ENCODE data around the gene LDAF1. TPM values are rescaled to one million over a fixed set of nuclear protein-coding genes. Genes with fewer than 3 reads are reported as not detected.

Gene LDAF1
- total RNA-seq, 1 experiment from 2014 or later = 18.7 TPM

GRCh38 chr16:21222495-21223337 lies 64.2 kb downstream of the LDAF1 start:
- Histone ChIP-seq H3K4me2 (ENCODE audit: insufficient read depth, insufficient read length, low read length) (peak overlapping the region; percentile 1), H3K9ac (ENCODE audit: extremely low read depth, insufficient read length, low read length) (no peak overlapping the region), H3K27me3 (ENCODE audit: insufficient read depth, low read length) (no peaks in the 10 kb centered on the region; the same call in 1 of the 2 replicates), H3K18ac (ENCODE audit: insufficient read length, low read depth, low read length) (no peak overlapping the region), H3K56ac (ENCODE audit: insufficient read length, low read depth, low read length) (no peak overlapping the region), H3K14ac (ENCODE audit: insufficient read depth, low read length) (no peak overlapping the region), H3K23me2 (ENCODE audit: insufficient read length, low read depth, low read length, poor library complexity, severe bottlenecking) (no peaks in the 10 kb centered on the region), H2BK120ac (ENCODE audit: low read depth, low read length, poor library complexity, severe bottlenecking) (no peak overlapping the region), H2BK15ac (ENCODE audit: low read depth, low read length) (no peak overlapping the region), H3K79me1 (ENCODE audit: insufficient read depth, low read depth, low read length, poor library complexity, severe bottlenecking) (no peaks in the 10 kb centered on the region), H3K27ac (ENCODE audit: insufficient read length, low read depth, low read length) (no peak overlapping the region), H3K23ac (ENCODE audit: insufficient read length, low read depth, low read length) (no peak overlapping the region), H4K8ac (replicated peaks; ENCODE audit: insufficient read length, low read depth, low read length) (no peak overlapping the region), H3T11ph (ENCODE audit: low read length) (peak overlapping the region; percentile 39), H3K9me3 (ENCODE audit: control insufficient read depth, low read depth, low read length) (no peaks in the 10 kb centered on the region), H4K20me1 (ENCODE audit: control insufficient read depth, insufficient read depth, insufficient read length) (no peaks in the 10 kb centered on the region), H2BK5ac (ENCODE audit: insufficient read length, low read length) (no peak overlapping the region), H4K91ac (ENCODE audit: insufficient read length, low read depth, low read length) (no peak overlapping the region), H3K4ac (ENCODE audit: low read depth, low read length) (no peak overlapping the region), H2AFZ (ENCODE audit: low read length) (no peak overlapping the region), H3K79me2 (ENCODE audit: insufficient read depth, low read length) (no peaks in the 10 kb centered on the region), H2BK12ac (ENCODE audit: insufficient read length, low read depth, low read length) (no peak overlapping the region), H2AK5ac (ENCODE audit: insufficient read length, low read length) (no peak overlapping the region), H4K5ac (ENCODE audit: insufficient read length, low read depth, low read length) (no peak overlapping the region), H2BK20ac (ENCODE audit: low read depth, low read length, poor library complexity, severe bottlenecking) (no peak overlapping the region), H3K4me1 (ENCODE audit: insufficient read depth, low read length) (peaks cover 10% of the 10 kb centered on the region)
- no peak for TF ChIP-seq CTCF (conservative IDR thresholded peaks at IDR 0.05)
- peaks cover 8 to 10% of the 10 kb centered on the region in 2 experiments for H3K9me3 Mint-ChIP-seq
- H3K36me3 Mint-ChIP-seq (ENCODE audit: insufficient read depth in 1 of 3, low read depth in 3 of 3) = peaks cover 3 to 5% (median 5%) of the 10 kb centered on the region in 3 experiments; a peak in 5 of 7 replicates
- no peak for DNase-seq
- peaks cover 14% of the 10 kb centered on the region for H3K27me3 Mint-ChIP-seq (ENCODE audit: low read depth)
- H3K27ac Mint-ChIP-seq = peak overlapping the region in 2 of 3 experiments; percentile 13 to 91; a peak in 5 of 7 replicates
- WGBS (ENCODE audit: extremely low coverage, insufficient read length, low lambda C conversion rate) = no CpG with 5 or more reads among the region's 4 CpGs
- H3K4me3 Mint-ChIP-seq = peak overlapping the region; percentile 24 to 41; a peak in 2 of 5 replicates
- peaks cover 40 to 45% of the 10 kb centered on the region in 2 experiments for H3K4me1 Mint-ChIP-seq
